ENCODE data around the gene TEC.
"Not testable (repeated sequence)": the region's sequence is repeated elsewhere in the genome, so short reads cannot be mapped to it uniquely, and the experiment has no call there.

Gene TEC

DNA sequence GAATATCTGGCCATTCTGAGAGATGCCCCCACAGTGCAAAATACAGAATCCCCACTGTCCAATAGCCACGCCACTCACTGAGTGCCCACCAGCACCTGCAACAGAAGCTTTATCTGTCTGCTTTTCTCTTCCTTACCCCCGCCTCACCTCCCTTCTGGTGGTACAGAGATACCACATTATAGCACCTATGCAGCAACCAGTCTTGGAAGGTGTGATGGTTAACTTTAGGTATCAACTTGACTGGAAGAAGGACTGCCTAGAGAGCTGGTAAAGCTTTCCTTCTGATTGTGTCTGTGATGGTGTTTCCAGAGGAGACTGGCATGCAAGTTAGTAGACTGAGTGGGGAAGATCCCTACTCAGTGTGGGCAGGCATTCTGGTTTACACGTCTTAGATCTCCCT, 73.8 kb downstream of the TEC start:
- no peak for DNase-seq (ENCODE audit: low read depth)

GRCh38 chr4:48195374-48195773, 74.3 kb downstream of the TEC start:
- DNase-seq (ENCODE audit: low read depth): no peak

GRCh38 chr4:48194971-48195370, 74.7 kb downstream of the TEC start:
- no peak for DNase-seq (ENCODE audit: low read depth)

DNA sequence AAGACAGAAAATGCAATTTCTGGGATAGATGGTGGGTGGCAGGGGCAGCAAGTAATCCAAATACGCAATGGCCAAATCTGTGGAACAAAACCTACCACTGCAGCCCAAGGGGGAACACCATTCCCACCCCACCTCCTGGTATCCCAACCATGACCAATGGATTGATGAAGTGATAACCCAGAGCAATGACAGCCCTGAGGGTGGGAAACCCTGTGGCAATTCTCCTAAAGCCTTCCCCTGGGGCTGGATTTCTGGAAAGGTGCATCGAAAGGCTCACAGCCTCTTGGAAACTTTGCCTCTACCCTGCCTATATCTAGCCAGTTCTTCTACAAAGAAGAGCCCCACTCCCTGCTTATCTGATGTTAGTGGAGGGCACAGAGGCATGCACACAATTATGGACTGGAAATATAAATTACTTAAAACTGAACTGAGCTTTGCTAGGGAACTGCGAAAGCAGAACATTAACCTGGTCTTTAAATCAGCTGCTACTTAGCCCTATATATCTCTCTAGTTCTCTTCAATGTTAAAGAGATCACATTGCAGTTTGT, 75.6 kb downstream of the TEC start:
- DNase-seq (ENCODE audit: low read depth): no peak

- no peak for DNase-seq (ENCODE audit: low read depth)
These were observed 76.4 kb downstream of the TEC start for GRCh38 chr4:48193096-48193836.

DNA sequence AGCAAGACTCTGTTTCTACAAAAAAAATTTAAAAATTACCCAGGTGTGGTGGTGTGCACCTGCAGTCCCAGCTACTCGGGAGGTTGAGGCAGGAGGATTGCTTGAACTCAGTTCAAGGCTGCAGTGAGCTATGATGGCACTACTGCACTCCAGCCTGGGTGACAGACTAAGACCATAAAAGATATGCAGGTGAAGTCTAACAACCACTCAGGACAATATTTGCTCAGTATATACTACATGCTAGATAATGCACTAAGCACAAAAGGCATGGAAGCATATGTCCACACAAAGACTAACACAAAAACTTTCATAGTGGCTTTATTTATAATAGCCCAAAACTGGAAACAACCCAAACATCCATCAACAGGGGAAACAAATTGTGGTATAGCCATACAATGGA, 77.9 kb downstream of the TEC start:
- DNase-seq (ENCODE audit: low read depth): no peak

- DNase-seq (ENCODE audit: low read depth): no peak
These were observed 78.8 kb downstream of the TEC start for GRCh38 chr4:48190839-48191238.

DNA sequence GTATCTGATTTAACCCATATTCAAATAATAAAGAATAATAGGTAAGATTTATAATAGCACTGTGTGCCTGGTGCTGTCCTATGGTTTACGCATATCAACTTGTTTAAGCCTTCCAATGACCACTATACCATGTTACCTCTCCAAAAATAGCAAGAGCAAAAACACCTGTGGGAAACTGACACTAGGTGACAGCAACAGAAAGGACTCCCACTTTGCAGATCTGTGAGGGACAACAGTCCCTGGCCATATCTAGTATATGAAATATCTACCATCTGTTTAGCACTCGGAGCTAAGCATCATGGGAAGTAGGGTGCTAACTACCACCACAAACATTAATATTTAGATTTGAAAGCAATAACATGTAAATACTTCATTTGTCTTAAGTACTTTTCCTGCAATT, 79.9 kb downstream of the TEC start:
- no peak for DNase-seq (ENCODE audit: low read depth)

GRCh38 chr4:48188390-48188789, 81.2 kb downstream of the TEC start:
- no peak for DNase-seq (ENCODE audit: low read depth)

- no peak for DNase-seq (ENCODE audit: low read depth)
These were observed 81.8 kb downstream of the TEC start for GRCh38 chr4:48187813-48188212.

GRCh38 chr4:48187066-48187465, 82.6 kb downstream of the TEC start:
- not testable (repeated sequence) for DNase-seq (ENCODE audit: low read depth)

- not testable (repeated sequence) for DNase-seq (ENCODE audit: low read depth)
These were observed 83.2 kb downstream of the TEC start for GRCh38 chr4:48186394-48186793.

GRCh38 chr4:48184882-48185281, 84.8 kb downstream of the TEC start:
- DNase-seq (ENCODE audit: low read depth): no peak

DNA sequence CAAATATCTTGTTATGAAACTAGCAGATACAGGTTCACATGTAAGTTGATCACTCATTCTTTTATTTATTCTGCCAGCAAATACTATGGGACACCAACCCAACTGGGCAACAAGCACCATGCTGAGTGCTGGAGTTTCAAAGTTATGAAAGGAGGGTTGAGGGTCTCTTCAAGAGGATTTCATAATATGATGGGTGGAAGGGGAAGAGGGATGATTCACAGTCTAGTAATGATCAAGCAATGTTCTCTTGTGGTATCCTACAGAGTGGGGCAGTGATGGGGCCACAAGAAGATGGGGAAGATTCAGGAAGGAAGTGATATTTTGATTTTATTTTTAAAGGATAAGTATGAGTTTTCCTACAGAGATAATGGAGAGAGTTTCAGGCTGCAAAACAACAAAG, 89.4 kb downstream of the TEC start:
- no peak for DNase-seq (ENCODE audit: low read depth)

DNA sequence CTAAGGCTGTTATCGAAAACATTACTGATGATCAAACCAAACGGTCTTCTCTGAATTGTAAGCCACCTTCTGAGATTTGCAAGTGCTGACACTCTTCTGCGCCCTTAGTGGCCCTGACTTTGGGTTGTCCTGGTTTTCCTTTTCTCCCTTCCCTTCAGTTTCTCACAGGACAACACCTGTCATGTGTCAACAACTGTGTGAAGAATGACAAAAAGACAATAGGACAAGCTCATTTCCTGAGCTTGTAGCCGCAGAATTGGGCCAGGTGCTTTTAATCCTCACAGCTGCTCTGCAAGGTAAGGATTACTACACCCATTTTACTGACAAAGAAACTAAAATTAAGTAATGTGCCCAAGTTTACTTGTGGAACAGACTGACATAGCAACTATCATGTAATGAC, 90.7 kb downstream of the TEC start:
- DNase-seq (ENCODE audit: low read depth): no peak

- no peak for DNase-seq (ENCODE audit: low read depth)
These were observed 93.8 kb downstream of the TEC start for GRCh38 chr4:48175806-48176205.

- DNase-seq (ENCODE audit: low read depth): no peak
These were observed 94.3 kb downstream of the TEC start for GRCh38 chr4:48175328-48175727.

GRCh38 chr4:48173056-48173991, 96.3 kb downstream of the TEC start:
- DNase-seq (ENCODE audit: low read depth): no peak

GRCh38 chr4:48172651-48173050, 97.0 kb downstream of the TEC start:
- no peak for DNase-seq (ENCODE audit: low read depth)

- DNase-seq (ENCODE audit: low read depth): no peak
These were observed 100.0 kb downstream of the TEC start for GRCh38 chr4:48169636-48170035.

GRCh38 chr4:48167538-48168263, 101.9 kb downstream of the TEC start:
- DNase-seq (ENCODE audit: low read depth): no peak

DNA sequence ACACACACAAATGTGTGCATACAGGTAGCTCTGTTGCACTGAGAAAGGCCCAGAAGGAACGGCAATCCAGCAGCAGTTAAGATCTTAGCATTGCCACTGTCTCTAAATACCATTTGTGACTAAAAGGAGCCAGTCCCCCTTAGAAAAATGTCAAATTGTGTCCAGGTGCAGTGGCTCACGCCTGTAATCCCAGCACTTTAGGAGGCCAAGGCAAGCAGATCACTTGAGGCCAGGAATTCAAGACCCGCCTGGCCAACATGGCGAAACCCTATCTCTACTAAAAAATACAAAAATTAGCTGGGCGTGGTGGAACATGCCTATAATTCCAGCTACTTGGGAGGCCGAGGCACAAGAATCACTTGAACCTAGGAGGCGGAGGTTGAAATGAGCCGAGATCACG, 105.1 kb downstream of the TEC start:
- DNase-seq (ENCODE audit: low read depth): not testable (repeated sequence)

All from T-helper 22 cell (primary cell).